ENCODE measurements around the gene LRCOL1. TPM values are rescaled to one million over a fixed set of nuclear protein-coding genes. Genes with fewer than 3 reads are reported as not detected.

The LRCOL1 gene
- total and polyA plus RNA-seq, 3 experiments from 2014 or later: not detected

- peaks cover 0 to 5% (median under 1%) of the 10 kb centered on the region in 3 donors for H3K4me1 Mint-ChIP-seq
- Histone ChIP-seq H3K36me3 (ENCODE audit: insufficient read depth, low read length) (no peaks in the 10 kb centered on the region), H3K27ac (ENCODE audit: low read depth, low read length) (no peak overlapping the region), H3K9me3 (ENCODE audit: low read length) (no peaks in the 10 kb centered on the region), H3K4me3 (ENCODE audit: low read length) (no peak overlapping the region), H3K27me3 (ENCODE audit: insufficient read depth, low read length, poor library complexity, severe bottlenecking) (no peaks in the 10 kb centered on the region), H3K4me1 (ENCODE audit: insufficient read depth, low read length) (no peaks in the 10 kb centered on the region)
- H3K4me3 Mint-ChIP-seq: no peak overlapping the region
- ChIA-PET POLR2A (no interaction called here), CTCF (interaction anchor here (1.2 kb wide), 1 partner anchor 8 kb away, joined by 3 read pairs; no protein-coding TSS in a partner anchor)
- peak in 1 of 5 donors; percentile 26 for DNase-seq
- H3K27ac Mint-ChIP-seq: peak overlapping the region in 3 of 8 donors; percentile 19 to 75 (median 37)
- H3K36me3 Mint-ChIP-seq: peaks cover 0 to 20% (median 3%) of the 10 kb centered on the region in 3 donors
- peaks cover 0 to 4% of the 10 kb centered on the region in 2 donors for H3K27me3 Mint-ChIP-seq
- no peaks in the 10 kb centered on the region for H3K9me3 Mint-ChIP-seq
These were observed 12.9 kb upstream of the LRCOL1 start for GRCh38 chr12:132623072-132623869.

DNA sequence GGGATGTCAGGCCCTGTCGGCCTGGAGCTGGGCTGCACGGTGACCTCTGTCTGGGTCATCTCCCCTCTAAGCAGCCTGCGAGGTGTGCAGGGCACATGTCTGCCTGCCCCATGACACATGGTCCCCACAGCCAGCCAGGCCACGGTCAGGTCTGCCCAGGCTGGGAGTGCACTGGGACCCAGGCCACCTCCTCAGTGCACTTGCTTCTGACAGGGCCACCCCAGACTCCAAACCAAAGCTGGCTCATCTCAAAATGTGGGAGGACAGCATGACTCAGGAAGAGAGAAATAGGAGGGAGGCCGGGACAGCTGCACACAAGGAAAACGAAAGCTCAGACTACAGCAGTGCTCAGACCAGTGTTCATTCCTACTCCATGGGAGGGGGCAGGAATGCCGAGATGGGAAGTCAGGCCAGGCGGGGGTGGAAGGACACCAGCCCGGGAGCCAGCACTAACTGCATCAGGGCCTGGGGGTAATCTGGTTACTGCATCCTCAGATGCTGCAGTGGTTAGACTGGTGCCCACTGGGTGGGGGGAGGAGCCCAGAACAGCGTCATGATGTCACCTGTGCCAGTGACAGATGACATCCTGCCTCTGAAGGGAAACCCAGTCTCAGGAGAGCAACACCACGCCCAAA, 12.2 kb upstream of the LRCOL1 start:
- H3K4me3 Mint-ChIP-seq: no peak overlapping the region
- peaks cover 7 to 10% of the 10 kb centered on the region in 2 donors for H3K27me3 Mint-ChIP-seq
- H3K9me3 Mint-ChIP-seq: peaks cover 0 to 5% (median 0%) of the 10 kb centered on the region in 5 donors
- Histone ChIP-seq H3K36me3 (ENCODE audit: insufficient read depth, low read length) (no peaks in the 10 kb centered on the region), H3K27me3 (ENCODE audit: insufficient read depth, low read length, poor library complexity, severe bottlenecking) (no peaks in the 10 kb centered on the region), H3K4me3 (ENCODE audit: low read length) (no peak overlapping the region), H3K9me3 (ENCODE audit: low read length) (no peaks in the 10 kb centered on the region), H3K4me1 (ENCODE audit: insufficient read depth, low read length) (no peaks in the 10 kb centered on the region), H3K27ac (ENCODE audit: low read depth, low read length) (no peak overlapping the region)
- peak overlapping the region in 1 of 8 donors; percentile 40 for H3K27ac Mint-ChIP-seq
- peaks cover 5 to 12% (median 7%) of the 10 kb centered on the region in 3 donors for H3K4me1 Mint-ChIP-seq
- H3K36me3 Mint-ChIP-seq: peaks cover 0 to 20% (median 3%) of the 10 kb centered on the region in 3 donors
- POLR2A ChIA-PET: no interaction called here
- CTCF ChIA-PET: no interaction called here
- DNase-seq: peak in 1 of 5 donors; percentile 40

DNA sequence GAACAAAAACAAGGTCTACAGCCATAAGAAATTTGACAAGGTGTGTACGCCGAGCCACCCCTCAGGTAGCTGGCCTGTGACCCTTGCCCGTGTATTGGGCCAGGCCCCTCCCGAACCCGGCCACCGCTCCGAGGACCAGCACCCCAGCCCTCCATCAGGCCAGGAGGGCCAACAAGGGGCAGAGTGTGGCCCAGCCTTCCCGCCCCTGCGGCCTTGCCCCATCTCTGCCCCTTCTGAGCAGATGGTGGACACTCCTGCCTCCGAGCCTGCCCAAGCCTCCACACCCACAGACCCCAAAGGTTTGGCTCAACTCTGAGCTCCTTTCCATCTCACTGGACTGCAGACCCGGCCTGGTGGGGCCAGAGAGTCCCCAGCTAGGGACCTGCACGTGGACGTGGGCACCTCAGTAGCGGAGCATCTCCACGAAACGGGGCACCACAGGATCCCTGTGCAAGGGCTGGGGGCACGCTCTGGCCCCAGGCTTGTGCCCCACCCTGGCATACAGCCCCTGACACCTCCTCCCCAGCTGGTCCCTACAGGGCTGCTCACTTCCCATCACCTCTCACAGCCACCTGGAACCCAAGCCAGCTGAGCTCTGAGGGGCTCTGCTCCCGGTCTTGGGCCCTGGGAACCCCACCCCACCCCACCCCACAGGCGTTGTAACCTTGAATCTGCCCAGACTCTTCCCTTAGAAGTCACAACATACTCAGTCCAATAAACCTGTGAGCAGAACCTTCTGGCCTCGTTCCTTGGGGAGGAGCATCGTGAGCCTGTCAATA, 11.5 kb upstream of the LRCOL1 start:
- no peak overlapping the region for H3K4me3 Mint-ChIP-seq
- CTCF ChIA-PET: no interaction called here
- peaks cover 13 to 17% of the 10 kb centered on the region in 2 donors for H3K27me3 Mint-ChIP-seq
- Histone ChIP-seq H3K27ac (ENCODE audit: low read depth, low read length) (no peak overlapping the region), H3K4me1 (ENCODE audit: insufficient read depth, low read length) (no peaks in the 10 kb centered on the region), H3K36me3 (ENCODE audit: insufficient read depth, low read length) (no peaks in the 10 kb centered on the region), H3K4me3 (ENCODE audit: low read length) (no peak overlapping the region), H3K9me3 (ENCODE audit: low read length) (no peaks in the 10 kb centered on the region), H3K27me3 (ENCODE audit: insufficient read depth, low read length, poor library complexity, severe bottlenecking) (no peaks in the 10 kb centered on the region)
- DNase-seq: peak in 1 of 5 donors; percentile 26
- POLR2A ChIA-PET: no interaction called here
- H3K36me3 Mint-ChIP-seq: peaks cover 0 to 20% (median 3%) of the 10 kb centered on the region in 3 donors
- peaks cover 0 to 10% (median 3%) of the 10 kb centered on the region in 5 donors for H3K9me3 Mint-ChIP-seq
- H3K4me1 Mint-ChIP-seq: peaks cover 5 to 13% (median 8%) of the 10 kb centered on the region in 3 donors
- no peak overlapping the region for H3K27ac Mint-ChIP-seq

DNA sequence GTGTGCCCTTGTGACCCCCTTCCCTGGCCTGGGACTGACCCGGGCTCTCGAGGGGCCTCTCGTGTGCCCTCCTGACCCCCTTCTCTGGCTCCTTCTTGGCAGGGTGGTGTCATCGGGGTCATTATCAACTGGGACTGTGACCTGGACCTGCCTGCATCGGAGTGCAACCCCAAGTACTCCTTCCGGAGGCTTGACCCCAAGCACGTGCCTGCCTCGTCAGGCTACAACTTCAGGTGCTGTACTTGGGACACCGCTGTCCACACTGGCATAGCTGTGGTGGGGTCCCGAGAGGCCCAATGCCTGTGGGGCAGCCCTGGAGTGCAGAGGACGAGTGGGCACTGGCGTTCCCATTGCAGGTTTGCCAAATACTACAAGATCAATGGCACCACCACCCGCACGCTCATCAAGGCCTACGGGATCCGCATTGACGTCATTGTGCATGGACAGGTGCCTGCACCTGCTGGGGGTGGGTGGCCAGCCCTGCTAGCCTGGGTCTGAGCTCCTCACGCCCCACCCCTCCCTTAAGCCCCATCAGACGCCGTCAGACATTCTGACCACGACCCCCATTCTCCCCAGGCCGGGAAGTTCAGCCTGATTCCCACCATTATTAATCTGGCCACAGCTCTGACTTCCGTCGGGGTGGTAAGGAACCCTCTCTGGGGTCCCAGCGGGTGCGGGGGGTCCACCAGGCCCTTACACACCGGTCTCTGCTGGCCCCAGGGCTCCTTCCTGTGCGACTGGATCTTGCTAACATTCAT, 10.7 kb upstream of the LRCOL1 start:
- ChIA-PET CTCF (no interaction called here), POLR2A (no interaction called here)
- no peak overlapping the region for H3K27ac Mint-ChIP-seq
- peaks cover 0 to 14% (median 4%) of the 10 kb centered on the region in 5 donors for H3K9me3 Mint-ChIP-seq
- DNase-seq: peak in 1 of 5 donors; percentile 34
- Histone ChIP-seq H3K27me3 (ENCODE audit: insufficient read depth, low read length, poor library complexity, severe bottlenecking) (peaks cover 2% of the 10 kb centered on the region), H3K36me3 (ENCODE audit: insufficient read depth, low read length) (no peaks in the 10 kb centered on the region), H3K4me1 (ENCODE audit: insufficient read depth, low read length) (no peaks in the 10 kb centered on the region), H3K4me3 (ENCODE audit: low read length) (no peak overlapping the region), H3K27ac (ENCODE audit: low read depth, low read length) (no peak overlapping the region), H3K9me3 (ENCODE audit: low read length) (no peaks in the 10 kb centered on the region)
- no peak overlapping the region for H3K4me3 Mint-ChIP-seq
- peaks cover 0 to 17% (median 3%) of the 10 kb centered on the region in 3 donors for H3K36me3 Mint-ChIP-seq
- H3K27me3 Mint-ChIP-seq: peaks cover 13 to 22% of the 10 kb centered on the region in 2 donors
- peaks cover 5 to 13% (median 8%) of the 10 kb centered on the region in 3 donors for H3K4me1 Mint-ChIP-seq

GRCh38 chr12:132620113-132620898, 9.9 kb upstream of the LRCOL1 start:
- Histone ChIP-seq H3K27ac (ENCODE audit: low read depth, low read length) (no peak overlapping the region), H3K4me3 (ENCODE audit: low read length) (no peak overlapping the region), H3K36me3 (ENCODE audit: insufficient read depth, low read length) (no peaks in the 10 kb centered on the region), H3K4me1 (ENCODE audit: insufficient read depth, low read length) (no peaks in the 10 kb centered on the region), H3K9me3 (ENCODE audit: low read length) (no peaks in the 10 kb centered on the region), H3K27me3 (ENCODE audit: insufficient read depth, low read length, poor library complexity, severe bottlenecking) (peaks cover 10% of the 10 kb centered on the region)
- Mint-ChIP-seq H3K9me3 (peaks cover 0 to 14% (median 5%) of the 10 kb centered on the region in 5 donors), H3K4me3 (no peak overlapping the region), H3K27me3 (peaks cover 19 to 30% of the 10 kb centered on the region in 2 donors), H3K36me3 (peaks cover 0 to 14% (median 3%) of the 10 kb centered on the region in 3 donors), H3K27ac (no peak overlapping the region), H3K4me1 (peaks cover 5 to 13% (median 8%) of the 10 kb centered on the region in 3 donors)
- POLR2A ChIA-PET: no interaction called here
- CTCF ChIA-PET: no interaction called here
- DNase-seq: peak in 1 of 5 donors; percentile 33

GRCh38 chr12:132619386-132620112, 9.2 kb upstream of the LRCOL1 start:
- Histone ChIP-seq H3K36me3 (ENCODE audit: insufficient read depth, low read length) (no peaks in the 10 kb centered on the region), H3K9me3 (ENCODE audit: low read length) (no peaks in the 10 kb centered on the region), H3K27ac (ENCODE audit: low read depth, low read length) (no peak overlapping the region), H3K4me1 (ENCODE audit: insufficient read depth, low read length) (no peaks in the 10 kb centered on the region), H3K4me3 (ENCODE audit: low read length) (no peak overlapping the region), H3K27me3 (ENCODE audit: insufficient read depth, low read length, poor library complexity, severe bottlenecking) (peaks cover 13% of the 10 kb centered on the region)
- POLR2A ChIA-PET: no interaction called here
- Mint-ChIP-seq H3K4me3 (no peak overlapping the region), H3K27ac (no peak overlapping the region), H3K9me3 (peaks cover 0 to 17% (median 6%) of the 10 kb centered on the region in 5 donors), H3K36me3 (peaks cover 0 to 6% (median 0%) of the 10 kb centered on the region in 3 donors), H3K27me3 (peaks cover 27 to 36% of the 10 kb centered on the region in 2 donors), H3K4me1 (peaks cover 10 to 19% (median 14%) of the 10 kb centered on the region in 3 donors)
- CTCF ChIA-PET: no interaction called here
- peak in 1 of 5 donors; percentile 26 for DNase-seq
